Ishikawa (cell line): ENCODE measurements around the gene CERS6.

Source experiments
- CEBPB ChIP-seq: IDR thresholded peaks from 2 replicates; pipeline ENCODE4 v1.6.1; 2012
- CREB1 ChIP-seq: IDR thresholded peaks from 2 replicates; pipeline ENCODE4 v1.6.1; 2012; ENCODE audit warnings: low read depth
- EGR1 ChIP-seq: IDR thresholded peaks from 2 replicates; pipeline ENCODE4 v1.6.1; 2012
- EP300 ChIP-seq: IDR thresholded peaks from 2 replicates; pipeline ENCODE4 v1.6.1; 2012; ENCODE audit warnings: borderline replicate concordance
- FOXM1 ChIP-seq: IDR thresholded peaks from 2 replicates; pipeline ENCODE4 v1.6.1; 2012; ENCODE audit warnings: low read depth, borderline replicate concordance
- NFIC ChIP-seq: IDR thresholded peaks from 2 replicates; pipeline ENCODE4 v1.6.1; 2012
- RAD21 ChIP-seq: IDR thresholded peaks from 2 replicates; pipeline ENCODE4 v1.6.1; 2012; ENCODE audit warnings: low read depth
- REST ChIP-seq: IDR thresholded peaks from 2 replicates; pipeline ENCODE4 v1.6.1; 2012; ENCODE audit warnings: low read depth, mild to moderate bottlenecking
- TAF1 ChIP-seq: IDR thresholded peaks from 2 replicates; pipeline ENCODE4 v1.6.1; 2012; ENCODE audit warnings: low read depth, mild to moderate bottlenecking
- TCF12 ChIP-seq: IDR thresholded peaks from 2 replicates; pipeline ENCODE4 v1.6.1; 2012; ENCODE audit warnings: low read depth
- TEAD4 ChIP-seq: IDR thresholded peaks from 2 replicates; pipeline ENCODE4 v1.6.1; 2012
- YY1 ChIP-seq: IDR thresholded peaks from 2 replicates; pipeline ENCODE4 v1.6.1; 2012; ENCODE audit warnings: low read depth
- ZBTB7A ChIP-seq: IDR thresholded peaks from 2 replicates; pipeline ENCODE4 v1.6.1; 2012; ENCODE audit warnings: low read depth
- TF ChIP-seq, protein P1 (sequence below): IDR thresholded peaks from 2 replicates; pipeline ENCODE4 v1.6.1; 2012
- TF ChIP-seq, protein P2 (sequence below): IDR thresholded peaks from 2 replicates; pipeline ENCODE4 v1.6.1; 2012

The CERS6 gene, protein sequence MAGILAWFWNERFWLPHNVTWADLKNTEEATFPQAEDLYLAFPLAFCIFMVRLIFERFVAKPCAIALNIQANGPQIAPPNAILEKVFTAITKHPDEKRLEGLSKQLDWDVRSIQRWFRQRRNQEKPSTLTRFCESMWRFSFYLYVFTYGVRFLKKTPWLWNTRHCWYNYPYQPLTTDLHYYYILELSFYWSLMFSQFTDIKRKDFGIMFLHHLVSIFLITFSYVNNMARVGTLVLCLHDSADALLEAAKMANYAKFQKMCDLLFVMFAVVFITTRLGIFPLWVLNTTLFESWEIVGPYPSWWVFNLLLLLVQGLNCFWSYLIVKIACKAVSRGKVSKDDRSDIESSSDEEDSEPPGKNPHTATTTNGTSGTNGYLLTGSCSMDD

GRCh38 chr2:168455645-168456520, at the start of gene CERS6:
CERS6 (plus strand) TSS chr2:168456272; CDS start chr2:168456449, 177 bp downstream.
- TF ChIP-seq, protein P1, sequence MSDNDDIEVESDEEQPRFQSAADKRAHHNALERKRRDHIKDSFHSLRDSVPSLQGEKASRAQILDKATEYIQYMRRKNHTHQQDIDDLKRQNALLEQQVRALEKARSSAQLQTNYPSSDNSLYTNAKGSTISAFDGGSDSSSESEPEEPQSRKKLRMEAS: peak; percentile 97
- TF ChIP-seq TAF1 (peak; percentile 67), REST (no peak), TEAD4 (no peak), ZBTB7A (peak; percentile 56), YY1 (no peak), NFIC (peak; percentile 45; the same call in 1 of the 2 replicates), EGR1 (peak; percentile 98), TCF12 (peak; percentile 15; the same call in 1 of the 2 replicates), EP300 (peak; percentile 3; the same call in 1 of the 2 replicates)
- TF ChIP-seq, protein P2, sequence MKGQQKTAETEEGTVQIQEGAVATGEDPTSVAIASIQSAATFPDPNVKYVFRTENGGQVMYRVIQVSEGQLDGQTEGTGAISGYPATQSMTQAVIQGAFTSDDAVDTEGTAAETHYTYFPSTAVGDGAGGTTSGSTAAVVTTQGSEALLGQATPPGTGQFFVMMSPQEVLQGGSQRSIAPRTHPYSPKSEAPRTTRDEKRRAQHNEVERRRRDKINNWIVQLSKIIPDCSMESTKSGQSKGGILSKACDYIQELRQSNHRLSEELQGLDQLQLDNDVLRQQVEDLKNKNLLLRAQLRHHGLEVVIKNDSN: peak; percentile 96

- TF ChIP-seq ZBTB7A (no peak), RAD21 (no peak), EGR1 (no peak), TEAD4 (no peak), YY1 (no peak), FOXM1 (no peak), NFIC (no peak), EP300 (no peak)
- TF ChIP-seq, protein P2: no peak
- TF ChIP-seq, protein P1: no peak
Observed at GRCh38 chr2:168416555-168416954, 39.5 kb upstream of the CERS6 start.

- TF ChIP-seq RAD21: no peak
- TF ChIP-seq EGR1: no peak
- no peak for TF ChIP-seq YY1
- no peak for TF ChIP-seq NFIC
- no peak for TF ChIP-seq TCF12
- TF ChIP-seq TEAD4: no peak
- TF ChIP-seq, protein P2: no peak
- no peak for TF ChIP-seq CREB1
- no peak for TF ChIP-seq FOXM1
- TF ChIP-seq, protein P1: no peak
- no peak for TF ChIP-seq CEBPB
- no peak for TF ChIP-seq TAF1
- TF ChIP-seq EP300: no peak
- no peak for TF ChIP-seq REST
- TF ChIP-seq ZBTB7A: no peak
Observed at GRCh38 chr2:168422584-168422983, 33.5 kb upstream of the CERS6 start.
